Retinal pigment epithelial cell (primary cell): ENCODE data around the gene WFDC1.
"Not testable (repeated sequence)": the region's sequence is repeated elsewhere in the genome, so short reads cannot be mapped to it uniquely, and the experiment has no call there.

Experiments used
- DNase-seq: peaks from one replicate; pipeline ENCODE4 v3.0.0-alpha.2; 2010; ENCODE audit warnings: low read depth
- H3K4me3 ChIP-seq: 2 replicates; pipeline ENCODE4 v1.5.1; 2011; ENCODE audit warnings: mild to moderate bottlenecking, low read length, control low read depth, moderate library complexity
- TF ChIP-seq, protein P1 (sequence below): conservative IDR thresholded peaks from 2 replicates; pipeline ENCODE4 v1.5.1; 2011; ENCODE audit warnings: low read depth, low read length, control low read depth, inconsistent platforms

Gene WFDC1

GRCh38 chr16:84340325-84341040, 45.8 kb downstream of the WFDC1 start:
- no peak for DNase-seq
- H3K4me3 ChIP-seq: no peak overlapping the region
- TF ChIP-seq, protein P1, sequence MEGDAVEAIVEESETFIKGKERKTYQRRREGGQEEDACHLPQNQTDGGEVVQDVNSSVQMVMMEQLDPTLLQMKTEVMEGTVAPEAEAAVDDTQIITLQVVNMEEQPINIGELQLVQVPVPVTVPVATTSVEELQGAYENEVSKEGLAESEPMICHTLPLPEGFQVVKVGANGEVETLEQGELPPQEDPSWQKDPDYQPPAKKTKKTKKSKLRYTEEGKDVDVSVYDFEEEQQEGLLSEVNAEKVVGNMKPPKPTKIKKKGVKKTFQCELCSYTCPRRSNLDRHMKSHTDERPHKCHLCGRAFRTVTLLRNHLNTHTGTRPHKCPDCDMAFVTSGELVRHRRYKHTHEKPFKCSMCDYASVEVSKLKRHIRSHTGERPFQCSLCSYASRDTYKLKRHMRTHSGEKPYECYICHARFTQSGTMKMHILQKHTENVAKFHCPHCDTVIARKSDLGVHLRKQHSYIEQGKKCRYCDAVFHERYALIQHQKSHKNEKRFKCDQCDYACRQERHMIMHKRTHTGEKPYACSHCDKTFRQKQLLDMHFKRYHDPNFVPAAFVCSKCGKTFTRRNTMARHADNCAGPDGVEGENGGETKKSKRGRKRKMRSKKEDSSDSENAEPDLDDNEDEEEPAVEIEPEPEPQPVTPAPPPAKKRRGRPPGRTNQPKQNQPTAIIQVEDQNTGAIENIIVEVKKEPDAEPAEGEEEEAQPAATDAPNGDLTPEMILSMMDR: no peak

GRCh38 chr16:84341528-84342295, 47.0 kb downstream of the WFDC1 start:
- TF ChIP-seq, protein P1: no peak

GRCh38 chr16:84343800-84344199, 49.1 kb downstream of the WFDC1 start:
- not testable (repeated sequence) for DNase-seq, H3K4me3 ChIP-seq

More at GRCh38 chr16:84341528-84342295, 47.0 kb downstream of the WFDC1 start:
- no peak overlapping the region for H3K4me3 ChIP-seq
- DNase-seq: no peak

DNA sequence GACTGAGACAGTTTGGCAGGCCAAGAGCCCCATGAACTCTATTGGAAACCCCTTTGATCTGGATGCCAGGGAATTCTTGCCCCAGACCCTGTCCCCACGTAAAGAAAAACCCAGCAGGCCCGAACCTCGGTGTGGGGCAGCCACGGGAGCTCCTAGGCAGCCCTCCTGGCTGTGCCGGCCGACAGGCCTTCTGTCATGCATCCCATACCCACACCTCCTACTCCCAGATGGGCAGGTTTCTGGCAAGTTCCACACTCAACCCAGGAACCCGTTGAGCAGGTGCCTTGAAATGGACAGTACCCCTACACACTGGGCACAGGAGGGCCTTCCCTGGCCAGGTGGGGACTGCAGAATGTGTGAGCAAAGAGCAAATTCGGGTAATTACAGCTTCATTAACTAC, 50.1 kb downstream of the WFDC1 start:
- no peak for DNase-seq
- no peak overlapping the region for H3K4me3 ChIP-seq
- TF ChIP-seq, protein P1: no peak

DNA sequence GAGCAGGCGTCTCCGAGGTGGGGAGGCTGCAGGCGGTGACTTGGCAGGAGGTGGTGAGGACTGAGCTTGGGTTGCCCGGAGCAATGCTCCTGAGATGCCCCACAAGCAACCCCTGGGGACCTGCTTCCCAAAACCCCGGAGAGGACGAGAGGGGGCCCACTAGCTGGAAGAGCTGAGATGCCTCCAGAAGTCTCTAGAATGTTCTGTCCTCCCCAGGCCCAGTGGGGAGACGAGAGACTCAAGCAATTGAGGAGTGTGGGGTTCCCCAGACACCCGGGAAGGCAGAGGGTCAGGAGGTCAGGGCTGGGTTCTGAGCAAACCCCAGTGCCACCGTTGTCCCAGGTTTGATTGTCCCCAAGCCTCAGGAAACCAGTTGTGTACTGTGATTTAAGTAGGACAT, 52.5 kb downstream of the WFDC1 start:
- H3K4me3 ChIP-seq: no peak overlapping the region
- TF ChIP-seq, protein P1: no peak
- DNase-seq: no peak

GRCh38 chr16:84348386-84348888, 53.8 kb downstream of the WFDC1 start:
- TF ChIP-seq, protein P1: no peak
- no peak for DNase-seq
- no peak overlapping the region for H3K4me3 ChIP-seq

DNA sequence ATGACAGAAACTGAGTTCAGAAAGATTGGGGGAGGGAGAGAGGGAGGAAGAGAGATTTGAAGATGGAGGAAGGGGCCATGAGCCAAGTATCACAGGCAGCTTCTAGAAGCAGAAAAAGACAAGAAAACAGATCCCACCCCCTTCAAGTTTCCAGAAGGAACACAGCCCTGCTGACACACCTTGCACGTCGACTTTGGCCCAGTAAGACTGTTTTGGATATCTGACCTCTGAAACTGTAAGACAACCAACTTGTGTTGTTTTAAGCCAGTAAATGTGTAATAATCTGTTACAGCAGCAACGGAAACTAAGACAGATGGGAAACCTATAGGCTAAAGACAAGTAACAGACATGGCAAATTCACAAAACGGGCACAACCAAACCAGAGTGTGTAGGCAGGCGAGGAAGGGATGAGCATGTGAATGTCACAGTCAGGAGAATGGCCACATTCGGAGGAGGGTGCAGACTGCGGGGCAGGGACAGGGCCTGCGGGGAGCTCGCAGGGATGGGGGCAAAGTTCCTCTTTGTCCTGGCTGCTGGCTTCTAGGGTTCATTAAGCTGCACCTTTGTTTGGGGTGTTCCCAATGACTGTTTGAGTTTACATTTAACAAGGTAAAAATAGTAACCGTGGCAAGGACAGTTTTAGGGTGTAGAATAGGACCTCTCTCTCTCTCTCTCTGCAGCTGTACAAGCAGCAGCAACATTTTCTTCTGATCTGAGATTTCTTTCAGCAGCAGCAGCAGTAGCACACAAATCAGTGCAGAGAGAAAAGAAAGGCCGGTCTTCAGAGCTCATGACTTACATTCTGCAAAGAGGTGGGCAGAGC, 55.4 kb downstream of the WFDC1 start:
- TF ChIP-seq, protein P1: no peak
- H3K4me3 ChIP-seq: no peak overlapping the region
- no peak for DNase-seq
